BLaER1 treated with 17β-estradiol and CSF1 and Interleukin-3, amounts not matched to agents 10 nM and 100 nM (cell line): ENCODE measurements around the gene SIRT5.

Experiments
- H3K27ac ChIP-seq, 11 experiments: shearing (Covaris generic); formaldehyde crosslinking; 2 replicates each; pipeline ENCODE4 v1.8.1; 2022
- H3K27me3 ChIP-seq, 11 experiments: shearing (Covaris generic); formaldehyde crosslinking; 2 replicates each; pipeline ENCODE4 v1.8.1; 2022
- H3K36me3 ChIP-seq, 11 experiments: shearing (Covaris generic); formaldehyde crosslinking; 2 replicates each; pipeline ENCODE4 v1.8.1; 2022
- H3K4me1 ChIP-seq, 10 experiments: shearing (Covaris generic); formaldehyde crosslinking; 2 replicates each; pipeline ENCODE4 v1.8.1; 2022
- H3K4me2 ChIP-seq, 11 experiments: shearing (Covaris generic); formaldehyde crosslinking; 2 replicates each; pipeline ENCODE4 v1.8.1; 2022
- H3K4me3 ChIP-seq, 10 experiments: shearing (Covaris generic); formaldehyde crosslinking; 2 replicates each; pipeline ENCODE4 v1.8.1; 2022
- H3K9ac ChIP-seq, 11 experiments: shearing (Covaris generic); formaldehyde crosslinking; 2 replicates each; pipeline ENCODE4 v1.8.1; 2022
- H3K9me3 ChIP-seq, 11 experiments: shearing (Covaris generic); formaldehyde crosslinking; replicated peaks in 1 of 11; 2 replicates each; pipeline ENCODE4 v1.8.1; 2022
- H4K20me1 ChIP-seq, 11 experiments: shearing (Covaris generic); formaldehyde crosslinking; 2 replicates each; pipeline ENCODE4 v1.8.1; 2022
- Cebpa-rat ChIP-seq, 11 experiments: shearing (Covaris generic); IDR thresholded peaks; 2 replicates each; pipeline ENCODE4 v1.8.1; 2022

The SIRT5 gene

GRCh38 chr6:13531956-13532355 is 42.4 kb upstream of the SIRT5 start:
- H3K27me3 ChIP-seq, result no peaks in the 10 kb centered on the region
- TF ChIP-seq Cebpa-rat (IDR thresholded peaks at IDR 0.05), result no peak
- H3K36me3 ChIP-seq, result no peaks in the 10 kb centered on the region
- no peak overlapping the region for H3K4me3 ChIP-seq
- no peak overlapping the region for H3K9ac ChIP-seq
- H4K20me1 ChIP-seq, result no peaks in the 10 kb centered on the region
- no peaks in the 10 kb centered on the region for H3K9me3 ChIP-seq
- no peak overlapping the region for H3K27ac ChIP-seq
- no peak overlapping the region for H3K4me2 ChIP-seq
- peaks cover 9 to 29% (median 23%) of the 10 kb centered on the region in 10 experiments for H3K4me1 ChIP-seq

- peaks cover 0 to 5% (median 0%) of the 10 kb centered on the region in 10 experiments; a peak in 5 of 20 replicates for H3K4me1 ChIP-seq
- no peaks in the 10 kb centered on the region for H3K9me3 ChIP-seq
- no peak overlapping the region for H3K4me3 ChIP-seq
- no peak overlapping the region for H3K4me2 ChIP-seq
- no peak for TF ChIP-seq Cebpa-rat (IDR thresholded peaks at IDR 0.05)
- no peak overlapping the region for H3K27ac ChIP-seq
- H3K9ac ChIP-seq, result no peak overlapping the region
- H4K20me1 ChIP-seq, result no peaks in the 10 kb centered on the region
- no peaks in the 10 kb centered on the region for H3K27me3 ChIP-seq
- H3K36me3 ChIP-seq, result no peaks in the 10 kb centered on the region
Observed at GRCh38 chr6:13534536-13534935, 39.9 kb upstream of the SIRT5 start.

- H4K20me1 ChIP-seq, result no peaks in the 10 kb centered on the region
- no peak overlapping the region for H3K9ac ChIP-seq
- H3K4me3 ChIP-seq, result no peak overlapping the region
- no peaks in the 10 kb centered on the region for H3K36me3 ChIP-seq
- no peak overlapping the region for H3K4me2 ChIP-seq
- peaks cover 0 to 1% (median 0%) of the 10 kb centered on the region in 11 experiments; a peak in 1 of 22 replicates for H3K9me3 ChIP-seq
- no peak overlapping the region for H3K27ac ChIP-seq
- TF ChIP-seq Cebpa-rat (IDR thresholded peaks at IDR 0.05), result no peak
- peaks cover 0 to 4% (median 0%) of the 10 kb centered on the region in 10 experiments; a peak in 3 of 20 replicates for H3K4me1 ChIP-seq
- H3K27me3 ChIP-seq, result no peaks in the 10 kb centered on the region
Observed at GRCh38 chr6:13535306-13535705, 39.1 kb upstream of the SIRT5 start.

- H3K4me1 ChIP-seq, result no peaks in the 10 kb centered on the region; a peak in 3 of 20 replicates
- no peak for TF ChIP-seq Cebpa-rat (IDR thresholded peaks at IDR 0.05)
- H3K27ac ChIP-seq, result no peak overlapping the region
- peaks cover 8 to 17% (median 11%) of the 10 kb centered on the region in 11 experiments; a peak in 21 of 22 replicates for H3K9me3 ChIP-seq
- no peak overlapping the region for H3K4me3 ChIP-seq
- no peaks in the 10 kb centered on the region for H3K27me3 ChIP-seq
- no peak overlapping the region for H3K4me2 ChIP-seq
- H3K36me3 ChIP-seq, result no peaks in the 10 kb centered on the region
- H4K20me1 ChIP-seq, result no peaks in the 10 kb centered on the region
- no peak overlapping the region for H3K9ac ChIP-seq
Observed at GRCh38 chr6:13536796-13537526, 37.4 kb upstream of the SIRT5 start.

GRCh38 chr6:13537527-13537897 is 36.9 kb upstream of the SIRT5 start:
- Histone ChIP-seq H3K27ac (no peak overlapping the region), H3K4me2 (no peak overlapping the region)
- no peak for TF ChIP-seq Cebpa-rat (IDR thresholded peaks at IDR 0.05)

GRCh38 chr6:13538084-13538483 is 36.3 kb upstream of the SIRT5 start:
- Histone ChIP-seq H3K36me3 (no peaks in the 10 kb centered on the region), H3K9ac (no peak overlapping the region), H3K4me3 (no peak overlapping the region), H3K4me2 (no peak overlapping the region), H3K4me1 (no peaks in the 10 kb centered on the region; a peak in 3 of 20 replicates), H3K9me3 (peaks cover 8 to 17% (median 11%) of the 10 kb centered on the region in 11 experiments; a peak in 21 of 22 replicates), H4K20me1 (no peaks in the 10 kb centered on the region), H3K27me3 (no peaks in the 10 kb centered on the region), H3K27ac (no peak overlapping the region)
- TF ChIP-seq Cebpa-rat (IDR thresholded peaks at IDR 0.05), result no peak

More at GRCh38 chr6:13537527-13537897, 36.9 kb upstream of the SIRT5 start:
- H3K27me3 ChIP-seq, result no peaks in the 10 kb centered on the region
- H3K36me3 ChIP-seq, result no peaks in the 10 kb centered on the region
- peaks cover 8 to 17% (median 11%) of the 10 kb centered on the region in 11 experiments; a peak in 21 of 22 replicates for H3K9me3 ChIP-seq
- no peak overlapping the region for H3K9ac ChIP-seq
- no peaks in the 10 kb centered on the region for H4K20me1 ChIP-seq
- no peak overlapping the region for H3K4me3 ChIP-seq
- H3K4me1 ChIP-seq, result no peaks in the 10 kb centered on the region; a peak in 3 of 20 replicates

- Histone ChIP-seq H3K4me3 (no peak overlapping the region), H3K4me1 (no peaks in the 10 kb centered on the region; a peak in 3 of 20 replicates), H3K4me2 (no peak overlapping the region), H3K36me3 (no peaks in the 10 kb centered on the region), H3K27me3 (no peaks in the 10 kb centered on the region), H3K27ac (no peak overlapping the region), H3K9ac (no peak overlapping the region), H4K20me1 (no peaks in the 10 kb centered on the region), H3K9me3 (peaks cover 8 to 17% (median 11%) of the 10 kb centered on the region in 11 experiments; a peak in 21 of 22 replicates)
- TF ChIP-seq Cebpa-rat (IDR thresholded peaks at IDR 0.05), result no peak
Observed at GRCh38 chr6:13538600-13538999, 35.8 kb upstream of the SIRT5 start.

GRCh38 chr6:13539572-13539971 is 34.8 kb upstream of the SIRT5 start:
- no peaks in the 10 kb centered on the region for H3K27me3 ChIP-seq
- no peak overlapping the region for H3K27ac ChIP-seq
- no peak for TF ChIP-seq Cebpa-rat (IDR thresholded peaks at IDR 0.05)
- no peaks in the 10 kb centered on the region for H4K20me1 ChIP-seq
- H3K4me3 ChIP-seq, result no peak overlapping the region
- H3K9ac ChIP-seq, result no peak overlapping the region
- H3K4me2 ChIP-seq, result no peak overlapping the region; a peak in 1 of 22 replicates
- H3K9me3 ChIP-seq, result peaks cover 8 to 17% (median 11%) of the 10 kb centered on the region in 11 experiments; a peak in 21 of 22 replicates
- no peaks in the 10 kb centered on the region; a peak in 3 of 20 replicates for H3K4me1 ChIP-seq
- H3K36me3 ChIP-seq, result no peaks in the 10 kb centered on the region

GRCh38 chr6:13541496-13541895 is 32.9 kb upstream of the SIRT5 start:
- H3K4me2 ChIP-seq, result no peak overlapping the region
- no peak overlapping the region for H3K27ac ChIP-seq
- no peak overlapping the region for H3K4me3 ChIP-seq
- H3K9ac ChIP-seq, result no peak overlapping the region
- TF ChIP-seq Cebpa-rat (IDR thresholded peaks at IDR 0.05), result no peak
- H3K36me3 ChIP-seq, result no peaks in the 10 kb centered on the region
- peaks cover 8 to 17% (median 11%) of the 10 kb centered on the region in 11 experiments; a peak in 21 of 22 replicates for H3K9me3 ChIP-seq
- no peaks in the 10 kb centered on the region for H3K27me3 ChIP-seq
- no peaks in the 10 kb centered on the region; a peak in 3 of 20 replicates for H3K4me1 ChIP-seq
- no peaks in the 10 kb centered on the region for H4K20me1 ChIP-seq
